DND-41 (cell line): ENCODE results near the gene EPM2A.

Experiments
- ATAC-seq: fragments of 200-7000 bp; cut with Tn5 transposase; 3 replicates; pipeline ENCODE4 v1.9.1; 2021; ENCODE audit warnings: low read depth; ENCODE audit not compliant: insufficient read depth
- DNase-seq: peaks from one replicate; pipeline ENCODE4 v3.0.0-alpha.2; 2020
- H2AFZ ChIP-seq: 2 replicates; pipeline ENCODE4 v1.6.0; 2012; ENCODE audit warnings: low read depth, low read length
- H3K27ac ChIP-seq: 2 replicates; pipeline ENCODE4 v1.5.1; 2012; ENCODE audit warnings: low read length, inconsistent platforms
- H3K27me3 ChIP-seq: fragments of 200-600 bp; sonication (generic); 2 replicates; pipeline ENCODE4 v1.6.0; 2012; ENCODE audit warnings: low read length, mild to moderate bottlenecking, inconsistent platforms; ENCODE audit not compliant: insufficient read depth, poor library complexity
- H3K36me3 ChIP-seq: 2 replicates; pipeline ENCODE4 v1.5.1; 2012; ENCODE audit warnings: low read length, inconsistent platforms; ENCODE audit not compliant: insufficient read depth
- H3K4me1 ChIP-seq: 2 replicates; pipeline ENCODE4 v1.5.1; 2012; ENCODE audit warnings: mild to moderate bottlenecking, low read length; ENCODE audit not compliant: insufficient read depth
- H3K4me2 ChIP-seq: 2 replicates; pipeline ENCODE4 v1.6.0; 2012; ENCODE audit warnings: mild to moderate bottlenecking, moderate library complexity, low read length, inconsistent platforms; ENCODE audit not compliant: insufficient read depth
- H3K4me3 ChIP-seq, 2 experiments: fragments of 200-600 bp in 1 of 2; shearing (Covaris generic) in 1 of 2; 2 replicates each; pipeline ENCODE4 v1.5.1; 2012 to 2016; ENCODE audit warnings: inconsistent platforms in 2 of 2, low read length in 2 of 2, mild to moderate bottlenecking in 2 of 2, low read depth in 1 of 2, moderate library complexity in 1 of 2
- H3K79me2 ChIP-seq: 2 replicates; pipeline ENCODE4 v1.6.0; 2012; ENCODE audit warnings: low read length, inconsistent platforms; ENCODE audit not compliant: insufficient read depth
- H3K9ac ChIP-seq: 2 replicates; pipeline ENCODE4 v1.6.0; 2012; ENCODE audit warnings: low read depth, mild to moderate bottlenecking, inconsistent platforms, low read length, moderate library complexity
- H3K9me3 ChIP-seq: 2 replicates; pipeline ENCODE4 v1.5.1; 2012; ENCODE audit warnings: low read length, moderate library complexity, mild to moderate bottlenecking, inconsistent platforms; ENCODE audit not compliant: insufficient read depth, severe bottlenecking
- H4K20me1 ChIP-seq: 2 replicates; pipeline ENCODE4 v1.6.0; 2012; ENCODE audit warnings: low read length; ENCODE audit not compliant: insufficient read depth
- CTCF ChIP-seq: IDR thresholded peaks from 2 replicates; pipeline ENCODE4 v1.5.1; 2012; ENCODE audit warnings: borderline replicate concordance, low read length, moderate library complexity, mild to moderate bottlenecking; ENCODE audit not compliant: poor library complexity, severe bottlenecking; ENCODE audit errors: extremely low read depth
- EZH2 ChIP-seq: IDR thresholded peaks from 3 replicates; pipeline ENCODE4 v1.6.1; 2012; ENCODE audit warnings: borderline replicate concordance, low read depth, mild to moderate bottlenecking, moderate library complexity, low read length, inconsistent platforms; ENCODE audit not compliant: severe bottlenecking

EPM2A gene

GRCh38 chr6:145688493-145688905 lies 46.8 kb downstream of the EPM2A start:
- H3K4me3 ChIP-seq = no peak overlapping the region
- no peaks in the 10 kb centered on the region for H3K79me2 ChIP-seq
- H3K36me3 ChIP-seq = no peaks in the 10 kb centered on the region; the same call in 1 of the 2 replicates
- H2AFZ ChIP-seq = no peak overlapping the region
- ATAC-seq (no peak), DNase-seq (no peak)
- H3K27ac ChIP-seq = no peak overlapping the region
- H3K9ac ChIP-seq = no peak overlapping the region
- no peaks in the 10 kb centered on the region for H3K4me1 ChIP-seq
- H3K9me3 ChIP-seq = no peaks in the 10 kb centered on the region
- TF ChIP-seq EZH2 (no peak), CTCF (no peak)
- H3K4me2 ChIP-seq = no peak overlapping the region
- no peaks in the 10 kb centered on the region for H3K27me3 ChIP-seq
- H4K20me1 ChIP-seq = no peaks in the 10 kb centered on the region

GRCh38 chr6:145685932-145686331 lies 49.4 kb downstream of the EPM2A start:
- peaks cover 9% of the 10 kb centered on the region for H3K36me3 ChIP-seq
- H2AFZ ChIP-seq = no peak overlapping the region
- ATAC-seq = no peak
- H3K27ac ChIP-seq = no peak overlapping the region
- H3K9me3 ChIP-seq = peaks cover 8% of the 10 kb centered on the region
- H3K4me1 ChIP-seq = no peaks in the 10 kb centered on the region
- H3K4me2 ChIP-seq = no peak overlapping the region
- TF ChIP-seq EZH2 (no peak), CTCF (no peak)
- H3K27me3 ChIP-seq = no peaks in the 10 kb centered on the region
- no peaks in the 10 kb centered on the region for H4K20me1 ChIP-seq
- H3K4me3 ChIP-seq = no peak overlapping the region
- no peaks in the 10 kb centered on the region for H3K79me2 ChIP-seq
- no peak overlapping the region for H3K9ac ChIP-seq
- DNase-seq = no peak

GRCh38 chr6:145681965-145682364 lies 53.4 kb downstream of the EPM2A start:
- TF ChIP-seq EZH2 (no peak), CTCF (no peak)
- no peaks in the 10 kb centered on the region for H3K27me3 ChIP-seq
- no peak overlapping the region for H3K9ac ChIP-seq
- H3K79me2 ChIP-seq = no peaks in the 10 kb centered on the region
- no peak overlapping the region for H3K4me3 ChIP-seq
- no peak overlapping the region for H3K27ac ChIP-seq
- H2AFZ ChIP-seq = no peak overlapping the region
- no peak overlapping the region for H3K4me2 ChIP-seq
- H3K4me1 ChIP-seq = no peaks in the 10 kb centered on the region
- H3K36me3 ChIP-seq = peaks cover 9% of the 10 kb centered on the region
- ATAC-seq (no peak), DNase-seq (no peak)
- H4K20me1 ChIP-seq = no peaks in the 10 kb centered on the region
- H3K9me3 ChIP-seq = peaks cover 8% of the 10 kb centered on the region

DNA sequence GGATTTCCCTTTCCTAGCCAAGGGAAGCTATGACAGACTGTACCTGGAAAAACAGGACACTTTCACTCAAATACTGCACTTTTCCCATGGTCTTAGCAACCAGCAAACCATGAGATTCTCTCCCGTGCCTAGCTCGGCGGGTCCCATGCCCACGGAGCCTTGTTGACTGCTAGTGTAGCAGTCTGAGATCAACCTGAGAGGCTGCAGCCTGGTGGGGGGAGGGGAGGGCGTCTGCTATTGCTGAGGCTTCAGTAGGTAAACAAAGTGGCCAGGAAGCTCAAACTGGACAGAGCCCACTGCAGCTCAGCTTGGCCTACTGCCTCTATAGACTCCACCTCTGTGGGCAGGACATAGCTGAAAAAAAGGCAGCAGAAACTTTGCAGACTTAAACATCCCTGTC lies 61.8 kb downstream of the EPM2A start:
- no peak for TF ChIP-seq EZH2
- no peak for TF ChIP-seq CTCF

More for the DNA sequence above, 61.8 kb downstream of the EPM2A start:
- no peaks in the 10 kb centered on the region for H3K9me3 ChIP-seq
- H3K27me3 ChIP-seq = no peaks in the 10 kb centered on the region
- DNase-seq (no peak), ATAC-seq (no peak)
- no peak overlapping the region for H2AFZ ChIP-seq
- no peaks in the 10 kb centered on the region for H4K20me1 ChIP-seq
- H3K4me1 ChIP-seq = no peaks in the 10 kb centered on the region
- H3K4me2 ChIP-seq = no peak overlapping the region
- H3K36me3 ChIP-seq = no peaks in the 10 kb centered on the region; the same call in 1 of the 2 replicates
- H3K27ac ChIP-seq = no peak overlapping the region
- no peak overlapping the region for H3K9ac ChIP-seq
- no peak overlapping the region for H3K4me3 ChIP-seq
- H3K79me2 ChIP-seq = no peaks in the 10 kb centered on the region
